HepG2 (cell line): Measurements from ENCODE around the gene SIDT1. TPM values are rescaled to one million over a fixed set of nuclear protein-coding genes. Genes with fewer than 3 reads are reported as not detected.
A peak's percentile ranks its signal among the peaks of the same experiment; 100 is the strongest.

Source experiments
- ARID4A ChIP-seq: sonication (generic); formaldehyde crosslinking; IDR thresholded peaks from 2 replicates; pipeline ENCODE4 v1.5.0; 2020; ENCODE audit warnings: mild to moderate bottlenecking, missing genetic modification reagents, borderline replicate concordance
- ASH2L ChIP-seq: fragments of 300-600, 200-600 bp; sonication (generic); IDR thresholded peaks from 2 replicates; pipeline ENCODE4 v1.7.0; 2017; ENCODE audit warnings: low read depth, mild to moderate bottlenecking, moderate library complexity, mixed read lengths, low read length; ENCODE audit not compliant: insufficient read length
- ATF1 ChIP-seq: IDR thresholded peaks from 2 replicates; pipeline ENCODE4 v1.6.1; 2016; ENCODE audit warnings: mild to moderate bottlenecking, control low read depth
- BHLHE40 ChIP-seq: IDR thresholded peaks from 2 replicates; pipeline ENCODE4 v1.6.1; 2011; ENCODE audit warnings: low read length, improper control_type of control experiment
- CREM ChIP-seq, 2 experiments: sonication (generic) in 1 of 2; formaldehyde crosslinking in 1 of 2; IDR thresholded peaks; 2 replicates each; pipeline versions ENCODE4 v1.4.0 to v1.6.1; 2016 to 2020; ENCODE audit warnings: antibody characterized with exemption in 1 of 2, mild to moderate bottlenecking in 1 of 2, missing genetic modification reagents in 1 of 2
- DR1 ChIP-seq: sonication (generic); formaldehyde crosslinking; IDR thresholded peaks from 2 replicates; pipeline ENCODE4 v1.8.0; 2021; ENCODE audit warnings: mild to moderate bottlenecking, missing genetic modification reagents, inconsistent platforms
- HDAC2 ChIP-seq: sonication (generic); formaldehyde crosslinking; IDR thresholded peaks from 2 replicates; pipeline ENCODE4 v1.4.0; 2020; ENCODE audit warnings: missing genetic modification reagents
- HMGA1 ChIP-seq: sonication (generic); formaldehyde crosslinking; conservative IDR thresholded peaks from 2 replicates; pipeline ENCODE4 v1.4.0; 2020; ENCODE audit warnings: missing genetic modification reagents
- KAT8 ChIP-seq: IDR thresholded peaks from 2 replicates; pipeline ENCODE4 v1.6.1; 2016; ENCODE audit warnings: missing genetic modification reagents, missing compliant biosample characterization
- KDM6A ChIP-seq: IDR thresholded peaks from 2 replicates; pipeline ENCODE4 v1.6.1; 2016; ENCODE audit warnings: low read depth
- MYC ChIP-seq: sonication (generic); formaldehyde crosslinking; IDR thresholded peaks from 2 replicates; pipeline ENCODE4 v1.9.0; 2021; ENCODE audit warnings: missing genetic modification reagents, borderline replicate concordance
- NR2F6 ChIP-seq, 2 experiments: IDR thresholded peaks; 2 replicates each; pipeline ENCODE4 v1.6.1; 2016; ENCODE audit warnings: antibody characterized with exemption in 1 of 2, mild to moderate bottlenecking in 1 of 2
- PBX2 ChIP-seq: IDR thresholded peaks from 2 replicates; pipeline ENCODE4 v1.6.1; 2016; ENCODE audit warnings: control low read depth
- PHF21A ChIP-seq: sonication (generic); formaldehyde crosslinking; IDR thresholded peaks from 2 replicates; pipeline ENCODE4 v1.5.0; 2020; ENCODE audit warnings: mild to moderate bottlenecking, missing genetic modification reagents
- RCOR2 ChIP-seq: IDR thresholded peaks from 2 replicates; pipeline ENCODE4 v1.6.1; 2016; ENCODE audit warnings: missing biosample characterization, missing genetic modification reagents
- SP5 ChIP-seq: IDR thresholded peaks from 2 replicates; pipeline ENCODE4 v1.6.1; 2016; ENCODE audit warnings: low read depth, borderline replicate concordance
- STAT5B ChIP-seq: sonication (generic); formaldehyde crosslinking; IDR thresholded peaks from 2 replicates; pipeline ENCODE4 v1.4.0; 2020; ENCODE audit warnings: missing genetic modification reagents
- ZNF225 ChIP-seq: sonication (generic); formaldehyde crosslinking; IDR thresholded peaks from 2 replicates; pipeline ENCODE4 v1.4.0; 2020; ENCODE audit warnings: mild to moderate bottlenecking, missing genetic modification reagents
- ZNF260 ChIP-seq: sonication (generic); formaldehyde crosslinking; IDR thresholded peaks from 2 replicates; pipeline ENCODE4 v1.4.0; 2020; ENCODE audit warnings: missing genetic modification reagents, low read depth, mild to moderate bottlenecking, borderline replicate concordance
- ZNF570 ChIP-seq: sonication (generic); formaldehyde crosslinking; IDR thresholded peaks from 2 replicates; pipeline ENCODE4 v1.4.0; 2020; ENCODE audit warnings: mild to moderate bottlenecking, missing genetic modification reagents, borderline replicate concordance
- polyA plus RNA-seq, 8 experiments: library from polyadenylated mRNA; depleted of rRNA in 3 of 8; stranded (reverse) in 7 of 8; unstranded in 1 of 8; fragments of >200 nt; fragmentation: Illumina TruSeq in 4 of 8; extraction: Trizol in 4 of 8; gene quantifications; 2 replicates each; pipeline versions ENCODE4 v1.2.1 to v1.2.3, GENCODE V29; 2011 to 2016; ENCODE audit warnings: low read depth in 4 of 8, missing spikeins in 1 of 8, mixed read lengths in 1 of 8; ENCODE audit not compliant: insufficient read depth in 1 of 8
- total RNA-seq, 5 experiments: library from RNA; depleted of rRNA; stranded (reverse); fragments of >200 nt; fragmentation: Illumina TruSeq; extraction: Trizol; gene quantifications; 2 replicates each; pipeline ENCODE4 v1.2.3, GENCODE V29; 2016; ENCODE audit warnings: low read depth in 1 of 5
- TF ChIP-seq, protein P1 (sequence below): sonication (generic); formaldehyde crosslinking; IDR thresholded peaks from 2 replicates; pipeline ENCODE4 v1.8.0; 2022; ENCODE audit warnings: missing genetic modification reagents, low read depth, mild to moderate bottlenecking, borderline replicate concordance
- TF ChIP-seq, protein P2 (sequence below): IDR thresholded peaks from 2 replicates; pipeline ENCODE4 v1.6.1; 2016; ENCODE audit warnings: missing biosample characterization, missing genetic modification reagents, low read depth
- TF ChIP-seq, protein P3 (sequence below): sonication (generic); formaldehyde crosslinking; IDR thresholded peaks from 2 replicates; pipeline ENCODE4 v1.5.0; 2020; ENCODE audit warnings: missing genetic modification reagents

The SIDT1 gene
- total and polyA plus RNA-seq, 2 of the 13 experiments (the other 11 are each of a cell fraction or from before 2014, with no cell fraction given): 0.07 TPM

DNA sequence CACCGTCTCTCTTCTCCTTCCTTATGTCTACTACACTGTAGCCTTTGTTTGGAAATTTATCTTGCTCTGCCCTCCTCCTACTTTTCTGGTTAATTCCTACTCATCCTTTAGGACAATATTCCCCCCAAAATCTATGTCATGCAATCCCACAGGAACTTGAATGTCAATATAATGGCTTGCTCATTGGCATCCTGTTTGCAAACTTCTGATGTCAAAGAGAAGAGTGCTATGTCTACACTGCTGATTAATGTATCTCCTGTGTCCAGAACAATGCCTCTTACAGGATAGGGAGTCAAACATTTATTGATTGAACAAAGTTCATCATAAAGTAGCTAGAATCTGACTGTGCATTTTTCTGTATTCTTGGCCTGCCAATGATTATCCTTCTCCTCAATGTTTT is 22.8 kb downstream of the SIDT1 start (continued):
- TF ChIP-seq, protein P1, sequence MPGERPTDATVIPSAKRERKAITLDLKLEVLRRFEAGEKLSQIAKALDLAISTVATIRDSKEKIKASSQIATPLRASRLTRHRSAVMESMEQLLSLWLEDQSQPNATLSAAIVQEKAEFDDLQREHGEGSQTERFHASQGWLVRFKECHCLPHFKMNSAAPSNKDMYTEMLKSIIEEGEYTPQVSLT (CRISPR knock-in tag): no peak
- TF ChIP-seq RCOR2 (CRISPR knock-in tag): peak; percentile 77
- TF ChIP-seq ZNF260 (CRISPR knock-in tag): no peak
- TF ChIP-seq, protein P2, sequence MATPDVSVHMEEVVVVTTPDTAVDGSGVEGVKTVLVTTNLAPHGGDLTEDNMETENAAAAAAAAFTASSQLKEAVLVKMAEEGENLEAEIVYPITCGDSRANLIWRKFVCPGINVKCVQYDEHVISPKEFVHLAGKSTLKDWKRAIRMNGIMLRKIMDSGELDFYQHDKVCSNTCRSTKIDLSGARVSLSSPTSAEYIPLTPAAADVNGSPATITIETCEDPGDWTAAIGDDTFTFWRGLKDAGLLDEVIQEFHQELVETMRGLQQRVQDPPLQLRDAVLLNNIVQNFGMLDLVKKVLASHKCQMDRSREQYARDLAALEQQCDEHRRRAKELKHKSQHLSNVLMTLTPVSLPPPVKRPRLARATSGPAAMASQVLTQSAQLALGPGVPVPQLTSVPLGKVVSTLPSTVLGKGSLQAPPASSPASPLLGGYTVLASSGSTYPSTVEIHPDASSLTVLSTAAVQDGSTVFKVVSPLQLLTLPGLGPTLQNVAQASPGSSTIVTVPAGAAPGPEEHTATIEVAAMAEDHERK (CRISPR knock-in tag): 0 out of 2 replicates have a peak, but pooled peaks have one; percentile 19
- TF ChIP-seq CREM (IDR thresholded peaks at IDR 0.05): peak; percentile 72
- no peak for TF ChIP-seq CREM (CRISPR knock-in tag; IDR thresholded peaks at IDR 0.05)
- TF ChIP-seq ASH2L: peak; percentile 70
- 0 out of 2 replicates have a peak, but pooled peaks have one; percentile 12 for TF ChIP-seq NR2F6 (IDR thresholded peaks at IDR 0.05)
- TF ChIP-seq NR2F6 (CRISPR knock-in tag; IDR thresholded peaks at IDR 0.05): peak; percentile 38; the same call in 1 of the 2 replicates
- TF ChIP-seq SP5: peak; percentile 50; the same call in 1 of the 2 replicates
- TF ChIP-seq ATF1 (CRISPR knock-in tag): peak; percentile 42; the same call in 1 of the 2 replicates
- TF ChIP-seq ZNF225 (CRISPR knock-in tag): no peak
- peak; percentile 75 for TF ChIP-seq KAT8 (CRISPR knock-in tag)
- TF ChIP-seq HMGA1: no peak
- peak; percentile 57; the same call in 1 of the 2 replicates for TF ChIP-seq PBX2 (CRISPR knock-in tag)
- TF ChIP-seq DR1: no peak
- no peak for TF ChIP-seq STAT5B
- peak; percentile 64 for TF ChIP-seq HDAC2 (CRISPR knock-in tag)
- no peak for TF ChIP-seq ZNF570
- peak; percentile 60; the same call in 1 of the 2 replicates for TF ChIP-seq KDM6A (CRISPR knock-in tag)
- TF ChIP-seq, protein P3, sequence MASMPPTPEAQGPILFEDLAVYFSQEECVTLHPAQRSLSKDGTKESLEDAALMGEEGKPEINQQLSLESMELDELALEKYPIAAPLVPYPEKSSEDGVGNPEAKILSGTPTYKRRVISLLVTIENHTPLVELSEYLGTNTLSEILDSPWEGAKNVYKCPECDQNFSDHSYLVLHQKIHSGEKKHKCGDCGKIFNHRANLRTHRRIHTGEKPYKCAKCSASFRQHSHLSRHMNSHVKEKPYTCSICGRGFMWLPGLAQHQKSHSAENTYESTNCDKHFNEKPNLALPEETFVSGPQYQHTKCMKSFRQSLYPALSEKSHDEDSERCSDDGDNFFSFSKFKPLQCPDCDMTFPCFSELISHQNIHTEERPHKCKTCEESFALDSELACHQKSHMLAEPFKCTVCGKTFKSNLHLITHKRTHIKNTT (CRISPR knock-in tag): no peak
- no peak for TF ChIP-seq MYC
- no peak for TF ChIP-seq BHLHE40
- no peak for TF ChIP-seq PHF21A (CRISPR knock-in tag)
- no peak for TF ChIP-seq ARID4A (CRISPR knock-in tag)
